ENCODE data around the gene ZSCAN30.

Gene ZSCAN30

GRCh38 chr18:35290094-35290735 lies at the start of gene ZSCAN30:
ZSCAN30 (minus strand) TSS chr18:35290229; CDS start chr18:35264352, 25,877 bp downstream.
- DNase-seq = peak; percentile 95

- no peak for DNase-seq
Observed at GRCh38 chr18:35337286-35337685, 47.3 kb upstream of the ZSCAN30 start.

- DNase-seq = no peak
Observed at GRCh38 chr18:35335866-35336265, 45.8 kb upstream of the ZSCAN30 start.

GRCh38 chr18:35334821-35335220 lies 44.8 kb upstream of the ZSCAN30 start:
- no peak for DNase-seq

- DNase-seq = no peak
Observed at GRCh38 chr18:35334212-35334611, 44.2 kb upstream of the ZSCAN30 start.

GRCh38 chr18:35331367-35332087 lies 41.5 kb upstream of the ZSCAN30 start:
- DNase-seq = no peak

GRCh38 chr18:35328868-35329267 lies 38.8 kb upstream of the ZSCAN30 start:
- no peak for DNase-seq

GRCh38 chr18:35326695-35327387 lies 36.8 kb upstream of the ZSCAN30 start:
- DNase-seq = no peak

- DNase-seq = no peak
Observed at GRCh38 chr18:35324926-35325655, 35.1 kb upstream of the ZSCAN30 start.

- DNase-seq = no peak
Observed at GRCh38 chr18:35322486-35323458, 32.7 kb upstream of the ZSCAN30 start.

- DNase-seq = no peak
Observed at GRCh38 chr18:35311496-35311895, 21.5 kb upstream of the ZSCAN30 start.

GRCh38 chr18:35306588-35307250 lies 16.7 kb upstream of the ZSCAN30 start:
- no peak for DNase-seq

- no peak for DNase-seq
Observed at GRCh38 chr18:35303610-35304009, 13.6 kb upstream of the ZSCAN30 start.

GRCh38 chr18:35296060-35296459 lies 6.0 kb upstream of the ZSCAN30 start:
- no peak for DNase-seq

GRCh38 chr18:35291166-35291565 lies 1.1 kb upstream of the ZSCAN30 start:
- DNase-seq = no peak

GRCh38 chr18:35289727-35290093 lies 319 bp downstream of the ZSCAN30 start:
- DNase-seq = peak; percentile 46

GRCh38 chr18:35289293-35289692 lies 736 bp downstream of the ZSCAN30 start:
- DNase-seq = no peak

GRCh38 chr18:35284841-35285240 lies 5.2 kb downstream of the ZSCAN30 start:
- no peak for DNase-seq

GRCh38 chr18:35283923-35284794 lies 5.9 kb downstream of the ZSCAN30 start:
- no peak for DNase-seq

- DNase-seq = no peak
Observed at GRCh38 chr18:35282353-35282752, 7.7 kb downstream of the ZSCAN30 start.
